Omental fat pad (tissue), 4 donors: Measurements from ENCODE around the gene DGKB. TPM values are rescaled to one million over a fixed set of nuclear protein-coding genes. Genes with fewer than 3 reads are reported as not detected.

Source experiments
- ATAC-seq: fragments of 150-250 bp; one replicate; pipeline ENCODE4 v1.9.1; 2016; ENCODE audit warnings: mild to moderate bottlenecking, moderate library complexity; ENCODE audit not compliant: low FRiP score
- DNase-seq: peaks from one replicate; pipeline ENCODE4 v3.0.0-alpha.2; 2019; ENCODE audit warnings: low spot score
- total RNA-seq, 4 donors: library from RNA; depleted of rRNA; stranded (reverse); fragments of >200 nt; gene quantifications; one replicate each; pipeline ENCODE4 v1.1.0, GENCODE V29; 2016
- TF ChIP-seq, protein P1 (sequence below), 3 donors: fragments of 450-650 bp; IDR thresholded peaks; one replicate each; pipeline ENCODE4 v1.5.1; 2016 to 2017; ENCODE audit warnings: antibody characterized with exemption in 3 of 3, mild to moderate bottlenecking in 3 of 3, moderate library complexity in 2 of 3

The DGKB gene
- total RNA-seq, 4 donors from 2014 or later = 0.12 to 2.8 TPM; not detected in 2

DNA sequence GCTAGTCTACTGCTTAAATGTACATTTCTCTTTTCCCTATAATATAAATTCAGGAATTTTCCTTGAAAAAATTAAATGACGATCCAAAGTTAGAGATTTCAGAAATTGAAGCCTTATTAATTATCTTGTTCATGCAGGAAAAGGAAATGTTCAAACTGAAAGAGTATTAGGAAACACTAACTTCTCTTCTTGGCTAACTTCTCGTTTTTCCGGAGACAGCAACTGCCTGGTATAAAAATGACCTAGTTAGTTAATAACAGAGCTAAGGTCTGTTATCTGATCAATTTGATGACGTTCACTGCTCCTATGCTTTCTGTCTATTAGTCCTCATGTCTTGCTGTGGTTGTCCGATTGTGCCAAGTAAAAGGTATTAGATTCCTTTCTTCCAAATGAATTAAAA lies 212.5 kb downstream of the DGKB start:
- ATAC-seq = no peak
- no peak for DNase-seq
- TF ChIP-seq, protein P1, sequence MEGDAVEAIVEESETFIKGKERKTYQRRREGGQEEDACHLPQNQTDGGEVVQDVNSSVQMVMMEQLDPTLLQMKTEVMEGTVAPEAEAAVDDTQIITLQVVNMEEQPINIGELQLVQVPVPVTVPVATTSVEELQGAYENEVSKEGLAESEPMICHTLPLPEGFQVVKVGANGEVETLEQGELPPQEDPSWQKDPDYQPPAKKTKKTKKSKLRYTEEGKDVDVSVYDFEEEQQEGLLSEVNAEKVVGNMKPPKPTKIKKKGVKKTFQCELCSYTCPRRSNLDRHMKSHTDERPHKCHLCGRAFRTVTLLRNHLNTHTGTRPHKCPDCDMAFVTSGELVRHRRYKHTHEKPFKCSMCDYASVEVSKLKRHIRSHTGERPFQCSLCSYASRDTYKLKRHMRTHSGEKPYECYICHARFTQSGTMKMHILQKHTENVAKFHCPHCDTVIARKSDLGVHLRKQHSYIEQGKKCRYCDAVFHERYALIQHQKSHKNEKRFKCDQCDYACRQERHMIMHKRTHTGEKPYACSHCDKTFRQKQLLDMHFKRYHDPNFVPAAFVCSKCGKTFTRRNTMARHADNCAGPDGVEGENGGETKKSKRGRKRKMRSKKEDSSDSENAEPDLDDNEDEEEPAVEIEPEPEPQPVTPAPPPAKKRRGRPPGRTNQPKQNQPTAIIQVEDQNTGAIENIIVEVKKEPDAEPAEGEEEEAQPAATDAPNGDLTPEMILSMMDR (IDR thresholded peaks at IDR 0.05) = no peak

DNA sequence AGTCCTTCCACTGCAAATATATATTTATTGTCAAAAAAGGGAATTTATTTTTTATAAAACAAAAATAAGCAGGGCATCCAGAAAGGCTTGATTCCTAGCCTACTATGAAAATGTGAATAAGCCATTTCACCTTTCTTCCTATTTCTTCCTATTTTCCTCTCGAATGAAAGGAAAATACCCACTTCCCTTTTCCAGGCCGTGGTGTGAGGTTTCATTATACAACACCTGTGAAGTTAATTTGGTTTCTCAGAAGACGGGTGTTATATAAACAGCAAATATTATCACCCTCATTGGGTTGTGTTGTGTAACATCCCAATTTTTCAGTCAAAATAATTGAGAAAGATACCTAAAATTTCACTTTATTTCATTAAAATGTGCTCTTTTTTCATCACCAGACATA lies 214.3 kb downstream of the DGKB start:
- no peak for DNase-seq
- ATAC-seq = no peak
- TF ChIP-seq, protein P1 (IDR thresholded peaks at IDR 0.05) = no peak

DNA sequence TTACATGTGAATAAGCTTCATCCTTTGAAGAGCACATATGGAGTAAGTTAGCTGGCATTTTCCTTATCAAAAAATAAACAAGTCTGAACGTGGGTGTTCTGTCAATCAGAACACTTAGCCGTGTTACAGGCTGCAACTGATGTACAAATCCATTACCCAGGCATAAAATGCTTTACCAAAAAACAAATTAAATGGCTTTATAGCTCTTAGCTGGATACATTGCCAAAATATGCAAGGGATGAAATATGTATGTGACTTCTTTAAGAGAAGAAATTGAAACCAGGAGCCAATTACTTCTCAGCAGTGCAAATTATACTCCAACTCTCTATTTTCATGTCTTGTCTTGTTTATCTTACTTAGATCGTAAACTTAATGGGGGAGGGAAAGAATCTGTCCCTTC lies 214.8 kb downstream of the DGKB start:
- TF ChIP-seq, protein P1 (IDR thresholded peaks at IDR 0.05) = no peak
- ATAC-seq (no peak), DNase-seq (no peak)

DNA sequence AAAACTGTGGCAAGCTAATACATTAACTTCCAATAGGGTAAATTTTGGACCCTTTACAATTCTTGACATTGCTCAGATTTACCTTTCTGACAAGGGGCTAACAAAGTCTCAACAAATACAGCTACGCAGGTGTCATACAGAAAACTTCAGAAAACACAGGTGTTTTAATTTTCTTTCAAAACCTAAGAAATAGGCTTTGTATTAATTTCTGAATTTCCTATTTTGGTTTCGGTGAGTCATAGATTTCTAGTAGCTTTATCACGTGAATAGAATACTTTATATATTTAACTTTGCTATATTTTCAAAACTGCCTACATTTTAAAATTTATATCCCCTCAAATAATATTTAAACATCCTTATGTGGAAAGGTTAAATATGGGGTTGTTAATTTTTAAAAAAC lies 215.3 kb downstream of the DGKB start:
- ATAC-seq (no peak), DNase-seq (no peak)
- TF ChIP-seq, protein P1 (IDR thresholded peaks at IDR 0.05) = no peak

DNA sequence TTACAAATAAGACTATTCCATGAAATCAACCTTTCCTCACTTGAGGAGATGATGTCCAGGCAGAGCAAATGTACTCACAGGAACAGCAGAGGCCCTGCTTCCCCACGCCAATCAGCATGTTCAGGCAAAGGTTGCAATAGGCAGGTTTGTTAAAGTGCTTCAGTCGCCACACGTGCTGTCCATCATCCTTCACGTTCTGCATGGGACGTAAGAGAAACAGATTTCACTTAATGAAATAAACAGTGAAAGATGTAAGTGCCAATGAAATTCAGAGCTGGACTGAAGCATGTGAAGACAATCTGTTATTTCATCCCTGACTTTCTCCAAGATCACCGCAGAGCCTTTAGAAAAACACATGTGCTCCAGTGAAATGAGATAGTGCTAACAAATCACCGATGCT lies 217.4 kb downstream of the DGKB start:
- DNase-seq (no peak), ATAC-seq (no peak)
- TF ChIP-seq, protein P1 (IDR thresholded peaks at IDR 0.05) = no peak

DNA sequence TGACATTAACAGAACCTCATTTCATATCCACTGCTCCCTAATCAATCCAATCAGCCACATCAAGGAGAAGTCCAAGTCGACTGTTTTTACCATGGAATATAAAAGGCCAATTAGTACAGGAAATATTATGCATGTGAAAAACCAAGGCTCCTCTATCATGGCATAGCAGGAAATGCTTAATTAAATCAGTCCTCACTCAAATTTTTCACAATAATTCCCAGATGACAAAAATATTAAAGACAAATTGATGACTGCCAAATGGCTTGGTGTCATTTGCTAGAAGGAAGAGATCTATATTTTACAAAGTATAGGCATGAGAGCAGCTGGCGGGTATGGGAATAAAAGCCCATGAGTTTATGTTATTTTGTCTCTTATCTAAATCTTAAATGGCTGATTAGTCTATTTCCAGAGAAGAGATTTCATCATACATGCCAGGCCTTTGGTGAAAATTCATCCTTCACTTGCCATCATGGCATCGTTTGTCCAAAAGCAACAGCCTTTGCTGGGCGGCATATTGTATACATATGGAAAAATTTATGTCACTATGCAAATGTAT lies 219.6 kb downstream of the DGKB start:
- TF ChIP-seq, protein P1 (IDR thresholded peaks at IDR 0.05) = no peak
- DNase-seq (no peak), ATAC-seq (no peak)

DNA sequence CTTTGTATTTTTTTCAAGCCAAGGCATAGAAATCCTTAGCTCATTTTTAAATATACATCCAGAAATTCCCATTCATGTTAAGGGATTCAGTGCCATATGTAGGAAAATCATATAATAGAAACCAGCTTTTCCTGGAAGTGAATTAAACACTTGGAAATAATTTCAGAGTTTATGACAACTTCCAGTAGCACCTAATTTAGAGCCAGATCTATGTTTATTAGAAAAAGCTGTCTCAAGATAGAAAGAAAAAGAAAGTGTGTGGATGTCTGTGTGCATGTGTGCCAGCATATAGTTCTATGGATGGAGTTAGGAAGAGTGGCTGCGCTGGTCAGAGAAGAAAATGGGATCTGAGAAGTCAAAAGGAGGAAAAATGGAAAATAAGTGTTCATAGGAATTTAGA lies 225.7 kb downstream of the DGKB start:
- TF ChIP-seq, protein P1 (IDR thresholded peaks at IDR 0.05) = no peak
- DNase-seq (no peak), ATAC-seq (no peak)
